K562 (cell line): ENCODE measurements around the gene E2F1. TPM values are rescaled to one million over a fixed set of nuclear protein-coding genes. Genes with fewer than 3 reads are reported as not detected.

ENCODE experiments used
- ARNT ChIP-seq, 2 experiments: fragments of 450-650 bp; IDR thresholded peaks; 2 replicates each; pipeline ENCODE4 v1.6.1; 2016; ENCODE audit warnings: mild to moderate bottlenecking in 1 of 2
- GMEB1 ChIP-seq: fragments of 250-450 bp; sonication (Bioruptor Pico); IDR thresholded peaks from 2 replicates; pipeline ENCODE4 v1.4.0; 2020; ENCODE audit warnings: mild to moderate bottlenecking
- NKRF ChIP-seq: fragments of 450-650 bp; IDR thresholded peaks from 2 replicates; pipeline ENCODE4 v1.6.1; 2016; ENCODE audit warnings: borderline replicate concordance
- POLR2B ChIP-seq: fragments of 450-650 bp; IDR thresholded peaks from 2 replicates; pipeline ENCODE4 v1.6.1; 2018; ENCODE audit warnings: low read depth; ENCODE audit not compliant: partially characterized antibody
- SMARCA4 ChIP-seq: fragments of 450-650 bp; IDR thresholded peaks from 2 replicates; pipeline ENCODE4 v1.6.1; 2016
- TAL1 ChIP-seq: fragments of 450-650 bp; IDR thresholded peaks from 2 replicates; pipeline ENCODE4 v1.6.1; 2016; ENCODE audit warnings: mild to moderate bottlenecking
- THRB ChIP-seq: fragments of 450-650 bp; formaldehyde crosslinking; conservative IDR thresholded peaks from 2 replicates; pipeline ENCODE4 v1.4.0; 2022; ENCODE audit warnings: mild to moderate bottlenecking, missing genetic modification characterization
- ZNF134 ChIP-seq: fragments of 250-450 bp; sonication (Bioruptor Pico); conservative IDR thresholded peaks from 2 replicates; pipeline ENCODE4 v1.4.0; 2020
- polyA plus RNA-seq, 8 experiments: library from polyadenylated mRNA; depleted of rRNA in 4 of 8; stranded (reverse) in 5 of 8; unstranded in 3 of 8; fragments of >200 nt; fragmentation: Nextera tagmentation in 2 of 8; fragmentation: Illumina TruSeq in 1 of 8; extraction: Ambion mirVana in 2 of 8; extraction: Trizol in 1 of 8; gene quantifications; 2 replicates each; pipeline versions ENCODE4 v1.2.1 to v1.2.3, GENCODE V29; 2011 to 2014; ENCODE audit warnings: inconsistent platforms in 1 of 8, missing spikeins in 1 of 8
- total RNA-seq, 7 experiments: library from RNA; depleted of rRNA in 6 of 7; stranded (reverse); fragments of >200 nt in 6 of 7; fragmentation: Illumina TruSeq in 2 of 7; extraction: Trizol in 2 of 7; gene quantifications; 2 replicates each; pipeline versions ENCODE4 v1.2.1 to v1.2.3, GENCODE V29; 2011 to 2021; ENCODE audit warnings: low replicate concordance in 1 of 7

Gene E2F1
- total and polyA plus RNA-seq, 9 of the 15 experiments (the other 6 are each of a cell fraction or from before 2014, with no cell fraction given), result 0.14 to 30.6 (median 13.1) TPM

- TF ChIP-seq ARNT (IDR thresholded peaks at IDR 0.05), result peak in 1 of 2 experiments; percentile 36; a peak in 1 of 4 replicates
- peak; percentile 23; the same call in 1 of the 2 replicates for TF ChIP-seq SMARCA4
- TF ChIP-seq POLR2B, result peak; percentile 43
- 0 out of 2 replicates have a peak, but pooled peaks have one; percentile 3 for TF ChIP-seq THRB (CRISPR knock-in tag)
- no peak for TF ChIP-seq GMEB1 (CRISPR knock-in tag)
- TF ChIP-seq NKRF, result peak; percentile 54; the same call in 1 of the 2 replicates
- no peak for TF ChIP-seq ZNF134 (CRISPR knock-in tag)
- TF ChIP-seq TAL1, result no peak
Observed at GRCh38 chr20:33709905-33710541, 23.8 kb upstream of the E2F1 start (continued).
